Smooth muscle cell of the brain vasculature (primary cell): ENCODE data around the gene OLIG1.

Experiments
- DNase-seq: peaks from one replicate; pipeline ENCODE4 v3.0.0-alpha.2; 2012; ENCODE audit warnings: low read depth, low spot score

Gene OLIG1

GRCh38 chr21:33031152-33031911 is 38.6 kb upstream of the OLIG1 start:
- no peak for DNase-seq

DNA sequence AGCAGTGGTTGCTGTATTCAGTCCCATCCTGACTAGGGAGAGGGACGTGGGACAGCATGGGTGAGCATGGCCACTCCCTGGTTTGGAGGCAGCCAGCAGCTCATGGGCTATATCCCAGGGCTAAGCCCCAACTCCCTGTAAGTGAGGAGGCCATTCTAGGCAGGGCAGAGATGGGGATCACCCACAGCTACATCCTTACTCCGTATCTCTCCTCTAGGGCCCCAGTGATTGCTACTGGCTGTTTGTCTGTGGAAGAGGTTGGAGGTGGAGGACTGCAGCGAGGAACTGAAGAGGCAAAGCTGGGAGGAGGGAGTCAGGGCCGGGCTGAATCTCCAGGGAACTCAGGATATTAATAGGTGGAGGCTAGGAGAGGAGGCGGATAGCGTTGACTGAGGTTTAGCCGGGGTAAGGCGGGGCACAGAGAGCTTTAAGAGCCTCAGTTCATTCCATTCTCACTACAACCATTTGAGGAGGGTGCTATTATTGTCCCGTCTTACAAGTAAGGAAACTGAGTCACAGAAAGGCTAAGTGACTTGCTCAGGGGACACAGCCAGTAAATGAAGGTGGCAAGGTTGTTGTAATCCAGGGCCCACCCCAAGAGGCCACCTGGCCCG is 37.4 kb upstream of the OLIG1 start:
- DNase-seq, result no peak

- DNase-seq, result no peak
Measured at GRCh38 chr21:33033094-33033951, 36.6 kb upstream of the OLIG1 start.

DNA sequence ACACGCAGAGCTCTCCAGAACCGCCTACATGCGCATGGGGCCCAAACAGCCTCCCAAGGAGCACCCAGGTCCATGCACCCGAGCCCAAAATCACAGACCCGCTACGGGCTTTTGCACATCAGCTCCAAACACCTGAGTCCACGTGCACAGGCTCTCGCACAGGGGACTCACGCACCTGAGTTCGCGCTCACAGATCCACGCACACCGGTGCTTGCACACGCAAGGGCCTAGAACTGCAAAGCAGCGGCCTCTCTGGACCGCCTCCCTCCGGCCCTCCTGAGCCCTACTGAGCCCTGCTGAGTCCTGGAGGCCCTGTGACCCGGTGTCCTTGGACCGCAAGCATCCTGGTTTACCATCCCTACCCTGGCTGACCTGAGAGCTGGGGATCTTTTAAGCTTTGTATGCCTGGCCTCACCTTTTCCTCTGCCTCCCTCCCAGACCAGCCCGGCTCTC is 36.0 kb upstream of the OLIG1 start:
- DNase-seq, result no peak

- DNase-seq, result no peak
Measured at GRCh38 chr21:33035147-33035546, 34.8 kb upstream of the OLIG1 start.

GRCh38 chr21:33036430-33037162 is 33.3 kb upstream of the OLIG1 start:
- DNase-seq, result no peak

- DNase-seq, result no peak
Measured at GRCh38 chr21:33037501-33037900, 32.4 kb upstream of the OLIG1 start.

DNA sequence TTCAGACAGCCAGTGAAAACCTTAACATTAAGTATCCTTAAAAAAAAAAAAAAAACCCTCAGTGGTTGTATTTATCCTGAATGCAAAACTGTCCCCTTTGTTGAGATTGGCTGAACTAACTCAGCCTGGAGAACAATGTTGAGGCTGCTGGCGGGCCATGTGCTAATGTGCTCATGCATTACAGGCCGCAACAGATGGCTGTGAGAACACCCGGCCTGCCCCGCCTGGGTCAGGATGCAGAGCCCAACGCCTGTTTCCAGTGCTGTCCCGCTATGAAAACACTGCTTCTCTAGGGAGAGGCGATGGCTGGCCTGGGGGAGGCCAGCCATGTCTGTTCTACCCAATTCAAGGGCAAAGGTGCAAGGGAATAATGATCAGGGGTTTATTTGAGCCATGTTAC is 30.4 kb upstream of the OLIG1 start:
- no peak for DNase-seq

GRCh38 chr21:33040215-33040614 is 29.7 kb upstream of the OLIG1 start:
- no peak for DNase-seq

- DNase-seq, result no peak
Measured at GRCh38 chr21:33041981-33042380, 28.0 kb upstream of the OLIG1 start.

DNA sequence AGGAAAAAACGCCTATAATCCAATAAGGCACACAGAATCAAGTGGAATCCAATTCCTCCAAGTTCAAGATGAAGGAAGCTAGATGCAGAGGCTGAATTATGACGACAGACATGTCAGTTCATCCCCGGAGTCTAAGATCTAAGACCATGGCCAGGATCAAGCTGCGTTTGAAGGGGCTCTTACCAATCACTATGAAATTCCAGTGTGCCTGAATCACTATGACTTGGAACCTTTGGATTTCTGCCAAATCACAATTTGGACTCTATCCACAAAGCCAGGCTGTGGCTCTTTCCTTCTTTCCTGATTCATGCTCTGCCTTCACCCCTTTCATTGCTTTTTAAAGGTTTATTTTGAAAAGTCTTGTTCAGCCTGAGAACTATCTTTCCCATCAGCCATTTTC is 27.1 kb upstream of the OLIG1 start:
- peak; percentile 70 for DNase-seq

DNA sequence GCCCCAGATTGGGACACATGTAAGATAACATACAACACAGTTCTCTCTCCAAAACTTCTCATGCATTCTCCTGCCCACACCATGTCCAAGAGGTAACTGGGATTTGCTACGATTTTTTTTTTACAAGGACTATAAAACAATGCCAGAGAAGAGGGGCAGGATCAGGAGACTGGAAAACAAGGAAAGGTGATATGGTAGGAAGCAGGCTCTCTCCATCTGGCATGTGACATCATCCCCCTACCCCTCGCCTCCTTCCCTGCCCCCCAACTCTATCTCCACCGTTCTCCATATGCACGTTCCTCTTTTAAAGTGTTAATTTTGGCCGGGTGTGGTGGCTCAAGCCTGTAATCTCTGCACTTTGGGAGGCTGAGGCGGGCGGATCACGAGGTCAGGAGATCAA is 23.5 kb upstream of the OLIG1 start:
- DNase-seq, result no peak

GRCh38 chr21:33047231-33047630 is 22.7 kb upstream of the OLIG1 start:
- no peak for DNase-seq

- no peak for DNase-seq
Measured at GRCh38 chr21:33051925-33052324, 18.0 kb upstream of the OLIG1 start.

DNA sequence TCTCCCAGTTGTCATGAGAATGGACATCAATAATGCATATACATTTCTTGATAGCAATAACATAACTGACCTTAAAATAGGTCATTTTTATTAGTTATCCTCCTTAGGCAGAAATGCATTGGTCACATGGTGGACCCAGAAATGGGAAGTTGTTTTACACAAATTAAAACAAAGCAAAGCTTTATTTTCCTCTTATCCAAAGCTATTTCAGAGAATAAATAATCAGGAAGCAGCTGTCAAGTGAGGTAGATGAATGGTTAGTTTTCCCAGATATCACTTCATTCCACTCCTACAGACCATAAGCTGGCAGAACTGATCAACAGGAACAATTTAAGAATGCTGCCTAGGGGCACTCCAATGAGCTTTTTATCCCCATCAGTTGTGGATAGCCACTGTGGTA is 16.0 kb upstream of the OLIG1 start:
- DNase-seq, result no peak

DNA sequence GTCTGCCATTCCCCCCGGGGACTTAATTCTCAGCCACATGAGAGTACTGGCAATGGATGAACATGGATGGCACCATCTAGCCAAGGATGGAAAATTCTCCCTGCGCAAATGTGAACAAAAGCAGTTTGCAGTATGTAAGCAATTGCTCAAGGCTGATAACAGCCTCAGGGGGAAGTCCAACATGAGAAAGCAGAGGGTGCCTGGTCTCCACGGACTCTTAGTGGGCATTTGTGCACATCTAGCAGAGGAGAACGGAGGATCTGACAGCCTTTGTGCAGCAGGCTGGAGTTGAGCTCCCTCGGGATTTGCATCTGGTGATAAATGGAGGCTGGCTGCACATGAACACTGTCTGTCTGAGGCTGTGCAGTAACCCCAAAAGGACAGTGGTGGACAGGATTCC is 13.9 kb upstream of the OLIG1 start:
- no peak for DNase-seq

DNA sequence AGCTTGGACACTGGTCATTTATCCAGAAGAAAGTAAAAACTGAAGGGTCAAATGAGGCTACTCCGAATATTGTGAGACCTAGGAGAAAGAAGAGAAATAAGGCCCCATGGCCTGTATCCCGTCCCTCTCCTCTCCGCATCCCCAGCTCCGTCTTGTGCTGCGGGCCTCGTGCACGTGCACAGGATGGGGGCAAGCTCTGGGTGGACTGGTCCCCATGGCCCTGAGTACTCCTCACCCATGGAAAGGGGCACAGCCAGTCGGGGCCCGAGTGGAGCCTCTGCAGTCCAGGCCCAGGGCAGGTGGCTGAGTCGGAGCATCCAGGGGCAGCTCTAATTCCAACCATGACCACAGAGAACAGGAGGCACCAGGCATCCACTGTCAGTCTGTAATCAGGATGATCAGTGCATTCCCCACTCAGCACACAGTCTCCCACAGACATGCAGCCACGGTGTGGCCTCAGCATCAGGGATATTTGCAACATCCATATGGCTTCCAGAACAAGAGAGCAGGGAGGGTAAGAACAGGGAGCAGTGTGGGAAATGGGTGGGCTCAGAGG is 12.5 kb upstream of the OLIG1 start:
- no peak for DNase-seq

- DNase-seq, result no peak
Measured at GRCh38 chr21:33058527-33058926, 11.4 kb upstream of the OLIG1 start.

DNA sequence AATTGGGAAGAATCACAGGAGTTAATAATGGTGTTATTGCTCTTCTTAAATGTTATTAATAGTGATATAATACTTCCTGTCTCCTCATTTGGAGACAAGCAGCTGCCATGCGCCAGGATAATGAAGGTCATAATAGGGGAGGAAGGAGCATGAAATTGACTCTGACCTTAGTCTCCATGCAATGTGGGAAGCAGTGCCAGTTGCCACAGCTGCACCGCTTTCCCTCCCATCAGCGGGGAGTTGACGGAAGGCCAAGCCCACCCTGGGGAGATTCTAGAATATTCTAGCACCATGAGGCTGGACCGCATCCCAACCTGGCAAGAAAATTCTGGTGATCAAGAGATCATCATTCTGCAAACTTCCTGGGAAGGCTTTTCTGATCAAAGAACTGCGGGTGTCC is 11.0 kb upstream of the OLIG1 start:
- no peak for DNase-seq

GRCh38 chr21:33059380-33059841 is 10.5 kb upstream of the OLIG1 start:
- no peak for DNase-seq

DNA sequence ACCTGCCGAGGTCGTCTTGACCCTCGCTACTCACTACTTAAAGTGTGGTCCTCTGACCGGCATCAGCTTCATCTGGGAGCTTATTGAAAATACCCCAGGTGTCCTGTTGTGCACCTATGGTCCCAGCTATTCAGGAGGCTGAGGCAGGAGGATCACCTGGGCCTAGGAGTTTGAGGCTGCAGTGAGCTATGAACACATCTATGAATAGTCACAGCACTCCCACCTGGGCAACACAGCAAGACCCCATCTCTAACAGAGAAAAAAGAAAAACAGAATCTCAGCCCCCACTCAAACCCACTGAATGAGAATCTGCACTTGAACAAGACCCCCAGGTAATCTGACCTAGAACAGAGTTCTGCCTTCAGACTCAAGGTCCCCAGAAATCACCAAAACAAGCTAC is 8.7 kb upstream of the OLIG1 start:
- no peak for DNase-seq
